Hepatocyte (in vitro differentiated cells): ENCODE results near the gene EPC2. TPM values are rescaled to one million over a fixed set of nuclear protein-coding genes. Genes with fewer than 3 reads are reported as not detected.

Experiments
- DNase-seq: peaks from one replicate; pipeline ENCODE4 v3.0.0-alpha.2; 2016; ENCODE audit warnings: low spot score
- H2AFZ ChIP-seq: fragments of 200-600 bp; sonication (generic); 2 replicates; pipeline ENCODE4 v1.6.0; 2016; ENCODE audit warnings: antibody characterized with exemption, mild to moderate bottlenecking
- H3K27ac ChIP-seq: fragments of 200-600 bp; sonication (generic); 2 replicates; pipeline ENCODE4 v1.5.1; 2016; ENCODE audit warnings: mild to moderate bottlenecking
- H3K27me3 ChIP-seq: fragments of 200-600 bp; sonication (generic); 2 replicates; pipeline ENCODE4 v1.6.1; 2016
- H3K36me3 ChIP-seq: fragments of 200-600 bp; sonication (generic); replicated peaks from 2 replicates; pipeline ENCODE4 v1.5.1; 2016; ENCODE audit warnings: low read depth; ENCODE audit not compliant: insufficient read depth
- H3K4me1 ChIP-seq: fragments of 200-600 bp; sonication (generic); 2 replicates; pipeline ENCODE4 v1.5.1; 2016; ENCODE audit warnings: mild to moderate bottlenecking, moderate library complexity; ENCODE audit not compliant: insufficient read depth
- H3K4me2 ChIP-seq: fragments of 200-600 bp; sonication (generic); 2 replicates; pipeline ENCODE4 v1.6.0; 2016
- H3K4me3 ChIP-seq: fragments of 200-600 bp; sonication (generic); 2 replicates; pipeline ENCODE4 v1.5.1; 2016; ENCODE audit warnings: mild to moderate bottlenecking
- H3K79me2 ChIP-seq: fragments of 200-600 bp; sonication (generic); 2 replicates; pipeline ENCODE4 v1.6.0; 2017; ENCODE audit warnings: mild to moderate bottlenecking
- H3K9me2 ChIP-seq: fragments of 200-600 bp; sonication (generic); replicated peaks from 2 replicates; pipeline ENCODE4 v1.6.0; 2017; ENCODE audit warnings: mild to moderate bottlenecking; ENCODE audit not compliant: insufficient read depth
- H3K9me3 ChIP-seq: fragments of 200-600 bp; sonication (generic); 2 replicates; pipeline ENCODE4 v1.5.1; 2016; ENCODE audit warnings: low read depth, mild to moderate bottlenecking
- H4K20me1 ChIP-seq: fragments of 200-600 bp; sonication (generic); 2 replicates; pipeline ENCODE4 v1.6.0; 2016; ENCODE audit warnings: mild to moderate bottlenecking; ENCODE audit not compliant: insufficient read depth, poor library complexity, severe bottlenecking
- EZH2 ChIP-seq: fragments of 200-600 bp; sonication (generic); IDR thresholded peaks from 2 replicates; pipeline ENCODE4 v1.6.1; 2016; ENCODE audit warnings: antibody characterized with exemption, mild to moderate bottlenecking, borderline replicate concordance
- EZH2phosphoT487 ChIP-seq: fragments of 200-600 bp; sonication (generic); IDR thresholded peaks from one replicate; pipeline ENCODE4 v1.6.1; 2018; ENCODE audit warnings: antibody characterized with exemption, mild to moderate bottlenecking, low read depth, moderate library complexity; ENCODE audit not compliant: unreplicated experiment, severe bottlenecking
- WGBS: methylation state at CpG from one replicate; pipeline ENCODE4 v1.1.6; 2016; ENCODE audit warnings: low lambda C conversion rate; ENCODE audit errors: missing lambda C conversion rate; 5-methylcytosine and 5-hydroxymethylcytosine counted together
- polyA plus RNA-seq: library from polyadenylated mRNA; unstranded; fragments of >200 nt; fragmentation: Nextera tagmentation; extraction: Ambion mirVana; gene quantifications from 2 replicates; pipeline ENCODE4 v1.2.1, GENCODE V29; 2016
- total RNA-seq: library from RNA; depleted of rRNA; stranded (reverse); fragments of >200 nt; gene quantifications from 2 replicates; pipeline ENCODE4 v1.2.3, GENCODE V29; 2014
- TF ChIP-seq, protein P1 (sequence below): fragments of 200-600 bp; sonication (generic); IDR thresholded peaks from 2 replicates; pipeline ENCODE4 v1.5.1; 2016; ENCODE audit warnings: antibody characterized with exemption, mild to moderate bottlenecking; ENCODE audit not compliant: poor library complexity

The EPC2 gene
- total and polyA plus RNA-seq, 2 experiments from 2014 or later: 2.6 to 37.8 TPM

DNA sequence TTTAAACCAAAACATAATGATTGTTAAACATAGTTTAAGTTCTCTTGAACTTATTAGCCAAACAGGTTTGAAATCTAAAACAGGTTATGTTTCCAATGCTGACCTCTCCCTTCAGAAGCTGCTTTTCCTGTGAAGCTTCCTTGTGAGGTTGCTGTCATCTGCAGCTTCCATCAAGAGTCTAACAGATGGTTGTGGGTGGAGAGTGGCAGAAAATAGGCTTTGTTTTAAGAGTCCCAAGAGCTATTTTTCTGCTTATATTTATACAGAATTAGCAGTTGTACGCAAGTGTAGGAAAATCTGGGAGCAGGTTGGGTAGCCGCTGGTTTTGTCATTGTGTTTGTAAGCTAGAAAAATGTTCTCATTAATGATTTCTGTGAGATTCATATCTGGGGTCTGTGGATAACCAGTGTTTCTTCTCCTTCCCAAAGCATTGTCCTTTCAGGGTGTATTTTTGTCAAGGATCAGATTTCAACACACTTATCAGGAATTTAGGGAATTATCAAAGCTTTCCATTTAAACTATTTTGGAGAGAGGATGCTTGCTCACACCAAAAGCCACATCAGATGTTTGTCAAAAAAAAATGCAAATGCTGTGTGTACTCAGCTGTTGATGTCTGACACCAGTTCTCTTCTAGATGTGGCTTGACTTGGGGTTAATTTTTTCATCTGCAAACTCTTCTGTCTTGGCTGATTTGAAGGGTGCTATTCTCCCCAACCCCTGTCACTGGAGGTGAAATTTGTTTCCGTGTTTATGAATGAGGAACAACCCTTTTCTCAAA lies 152.4 kb downstream of the EPC2 start:
- Histone ChIP-seq H2AFZ (no peak overlapping the region), H3K4me1 (no peaks in the 10 kb centered on the region), H3K4me2 (no peak overlapping the region), H3K9me2 (no peaks in the 10 kb centered on the region), H3K27ac (no peak overlapping the region), H3K27me3 (no peaks in the 10 kb centered on the region), H3K36me3 (no peaks in the 10 kb centered on the region), H3K4me3 (no peak overlapping the region), H3K9me3 (no peaks in the 10 kb centered on the region), H4K20me1 (no peaks in the 10 kb centered on the region), H3K79me2 (no peaks in the 10 kb centered on the region)
- no peak for DNase-seq
- 71% methylated on average over 3 of the region's 3 CpGs for WGBS
- TF ChIP-seq EZH2: no peak
- TF ChIP-seq, protein P1, sequence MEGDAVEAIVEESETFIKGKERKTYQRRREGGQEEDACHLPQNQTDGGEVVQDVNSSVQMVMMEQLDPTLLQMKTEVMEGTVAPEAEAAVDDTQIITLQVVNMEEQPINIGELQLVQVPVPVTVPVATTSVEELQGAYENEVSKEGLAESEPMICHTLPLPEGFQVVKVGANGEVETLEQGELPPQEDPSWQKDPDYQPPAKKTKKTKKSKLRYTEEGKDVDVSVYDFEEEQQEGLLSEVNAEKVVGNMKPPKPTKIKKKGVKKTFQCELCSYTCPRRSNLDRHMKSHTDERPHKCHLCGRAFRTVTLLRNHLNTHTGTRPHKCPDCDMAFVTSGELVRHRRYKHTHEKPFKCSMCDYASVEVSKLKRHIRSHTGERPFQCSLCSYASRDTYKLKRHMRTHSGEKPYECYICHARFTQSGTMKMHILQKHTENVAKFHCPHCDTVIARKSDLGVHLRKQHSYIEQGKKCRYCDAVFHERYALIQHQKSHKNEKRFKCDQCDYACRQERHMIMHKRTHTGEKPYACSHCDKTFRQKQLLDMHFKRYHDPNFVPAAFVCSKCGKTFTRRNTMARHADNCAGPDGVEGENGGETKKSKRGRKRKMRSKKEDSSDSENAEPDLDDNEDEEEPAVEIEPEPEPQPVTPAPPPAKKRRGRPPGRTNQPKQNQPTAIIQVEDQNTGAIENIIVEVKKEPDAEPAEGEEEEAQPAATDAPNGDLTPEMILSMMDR: no peak
- TF ChIP-seq EZH2phosphoT487: no peak

DNA sequence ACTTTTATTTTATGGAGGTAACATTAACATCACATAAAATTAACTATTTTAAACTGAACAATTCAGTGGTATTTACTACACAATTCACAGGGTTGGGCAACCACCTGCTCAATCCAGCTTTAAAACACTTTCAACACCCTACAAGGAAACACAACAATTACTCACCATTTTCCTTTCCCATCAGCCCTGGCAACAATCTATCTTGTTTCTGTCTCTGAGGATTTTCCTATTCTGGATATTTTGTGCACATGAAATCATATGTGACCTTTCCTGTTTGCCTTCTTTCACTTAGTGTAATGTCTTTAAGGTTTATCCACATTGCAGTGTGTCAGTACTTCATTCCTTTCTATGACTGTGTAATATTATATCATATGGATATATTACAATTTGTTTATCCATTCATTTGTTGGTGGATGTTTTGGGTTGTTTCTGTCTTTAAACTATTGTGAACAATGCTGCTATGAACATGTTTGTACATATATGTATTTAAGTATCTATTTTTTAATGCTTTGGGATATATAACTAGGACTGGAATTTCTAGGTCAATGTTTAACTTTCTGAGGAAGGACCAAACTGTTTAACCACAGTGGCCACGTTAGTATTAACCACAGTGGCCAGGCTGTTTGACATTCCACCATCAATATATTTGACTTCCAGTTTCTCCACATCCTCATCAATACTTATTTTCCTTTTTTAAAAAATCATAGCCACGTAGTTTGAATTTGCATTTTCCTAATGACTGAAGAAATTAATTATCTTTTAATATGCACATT lies 158.1 kb downstream of the EPC2 start:
- H3K79me2 ChIP-seq: no peaks in the 10 kb centered on the region
- no peak overlapping the region for H3K4me3 ChIP-seq
- H3K4me1 ChIP-seq: no peaks in the 10 kb centered on the region
- H3K27me3 ChIP-seq: no peaks in the 10 kb centered on the region
- WGBS: 66% methylated on average over 2 of the region's 2 CpGs
- H3K27ac ChIP-seq: no peak overlapping the region
- no peak overlapping the region for H2AFZ ChIP-seq
- H3K9me2 ChIP-seq: no peaks in the 10 kb centered on the region
- no peak overlapping the region for H3K4me2 ChIP-seq
- no peak for DNase-seq
- no peaks in the 10 kb centered on the region for H3K36me3 ChIP-seq
- H3K9me3 ChIP-seq: no peaks in the 10 kb centered on the region
- H4K20me1 ChIP-seq: no peaks in the 10 kb centered on the region
- TF ChIP-seq EZH2phosphoT487: no peak
- TF ChIP-seq, protein P1: no peak
- no peak for TF ChIP-seq EZH2

DNA sequence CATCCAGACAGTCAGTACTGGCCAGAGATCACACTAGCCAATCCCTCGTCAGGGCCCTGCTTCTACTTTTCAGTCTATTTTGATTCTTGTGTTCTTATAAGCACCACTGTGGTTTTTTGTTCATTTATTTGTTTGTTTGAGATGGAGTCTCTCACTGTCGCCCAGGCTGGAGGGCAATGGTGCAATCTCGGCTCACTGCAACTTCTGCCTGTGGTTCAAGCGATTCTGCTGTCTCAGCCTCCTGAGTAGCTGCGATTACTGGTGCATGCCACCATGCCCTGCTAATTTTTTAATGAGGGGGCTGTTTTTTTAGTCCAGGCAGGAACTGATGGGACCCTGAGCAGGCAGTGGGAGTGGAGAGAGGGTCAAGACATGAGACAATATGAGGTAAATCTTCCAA lies 165.5 kb downstream of the EPC2 start:
- TF ChIP-seq EZH2: no peak
- TF ChIP-seq EZH2phosphoT487: no peak
- TF ChIP-seq, protein P1: no peak
- WGBS: 96% methylated on average over 5 of the region's 5 CpGs
- H2AFZ ChIP-seq: no peak overlapping the region
- DNase-seq: no peak
- H3K36me3 ChIP-seq: no peaks in the 10 kb centered on the region
- H3K9me3 ChIP-seq: no peaks in the 10 kb centered on the region
- no peaks in the 10 kb centered on the region for H4K20me1 ChIP-seq
- H3K27me3 ChIP-seq: no peaks in the 10 kb centered on the region
- H3K27ac ChIP-seq: no peak overlapping the region
- H3K4me3 ChIP-seq: no peak overlapping the region
- H3K79me2 ChIP-seq: no peaks in the 10 kb centered on the region
- H3K4me2 ChIP-seq: no peak overlapping the region
- peaks cover 9% of the 10 kb centered on the region for H3K4me1 ChIP-seq
- H3K9me2 ChIP-seq: no peaks in the 10 kb centered on the region
